C4-2B (cell line): ENCODE data around the gene BPHL.

Source experiments
- ZFX ChIP-seq: fragments of 450-650 bp; IDR thresholded peaks from 2 replicates; pipeline ENCODE4 v1.6.1; 2017
- TF ChIP-seq, protein P1 (sequence below): fragments of 450-650 bp; conservative IDR thresholded peaks from 2 replicates; pipeline ENCODE4 v1.5.1; 2017; ENCODE audit warnings: mild to moderate bottlenecking

DNA sequence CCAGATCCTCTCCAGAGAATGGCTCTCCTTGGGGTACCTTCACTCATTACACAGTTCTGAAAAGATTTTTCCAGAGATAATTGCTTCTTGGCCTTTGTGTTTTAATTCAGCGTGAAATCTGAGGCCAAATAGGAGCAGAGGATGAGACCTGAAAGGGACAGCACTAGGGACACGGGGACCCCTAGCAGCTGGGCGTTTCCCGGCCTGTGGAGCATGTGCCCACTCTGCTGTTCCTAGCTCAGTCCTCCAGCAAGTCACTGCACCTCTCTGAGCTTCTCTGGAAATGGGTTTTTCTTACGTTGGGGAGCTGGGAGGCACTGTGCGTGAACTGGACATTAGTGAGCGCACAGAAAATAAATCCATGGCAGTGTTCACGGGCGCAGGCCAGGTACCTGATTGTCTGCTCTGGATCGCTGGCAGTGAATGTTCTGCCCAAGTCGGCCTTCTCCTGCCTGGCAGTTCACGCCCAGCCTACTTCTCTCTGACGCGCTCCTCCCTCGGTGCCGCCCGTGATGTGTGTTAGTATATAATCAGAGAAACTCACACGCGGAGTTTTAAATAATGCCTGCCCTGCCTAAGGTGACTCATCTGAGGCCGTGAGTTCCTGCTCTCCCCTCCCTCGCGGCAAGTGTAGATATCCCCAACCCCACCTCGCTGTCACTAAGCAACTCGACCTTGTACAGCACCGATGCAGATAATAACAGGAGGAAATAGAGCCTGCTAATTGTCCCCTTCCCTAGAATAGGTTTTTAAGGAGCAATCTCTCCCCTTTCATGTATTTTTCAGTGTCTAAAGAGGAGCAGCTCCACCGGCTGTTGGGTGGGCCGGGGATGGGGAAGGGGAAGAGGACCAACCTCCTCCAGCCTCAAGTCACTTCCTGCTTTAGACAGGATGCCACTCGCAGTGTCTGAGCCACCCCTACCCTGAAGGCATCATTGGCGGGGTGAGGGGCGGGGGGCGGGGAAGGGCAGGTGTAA lies 41.6 kb downstream of the BPHL start:
- TF ChIP-seq, protein P1, sequence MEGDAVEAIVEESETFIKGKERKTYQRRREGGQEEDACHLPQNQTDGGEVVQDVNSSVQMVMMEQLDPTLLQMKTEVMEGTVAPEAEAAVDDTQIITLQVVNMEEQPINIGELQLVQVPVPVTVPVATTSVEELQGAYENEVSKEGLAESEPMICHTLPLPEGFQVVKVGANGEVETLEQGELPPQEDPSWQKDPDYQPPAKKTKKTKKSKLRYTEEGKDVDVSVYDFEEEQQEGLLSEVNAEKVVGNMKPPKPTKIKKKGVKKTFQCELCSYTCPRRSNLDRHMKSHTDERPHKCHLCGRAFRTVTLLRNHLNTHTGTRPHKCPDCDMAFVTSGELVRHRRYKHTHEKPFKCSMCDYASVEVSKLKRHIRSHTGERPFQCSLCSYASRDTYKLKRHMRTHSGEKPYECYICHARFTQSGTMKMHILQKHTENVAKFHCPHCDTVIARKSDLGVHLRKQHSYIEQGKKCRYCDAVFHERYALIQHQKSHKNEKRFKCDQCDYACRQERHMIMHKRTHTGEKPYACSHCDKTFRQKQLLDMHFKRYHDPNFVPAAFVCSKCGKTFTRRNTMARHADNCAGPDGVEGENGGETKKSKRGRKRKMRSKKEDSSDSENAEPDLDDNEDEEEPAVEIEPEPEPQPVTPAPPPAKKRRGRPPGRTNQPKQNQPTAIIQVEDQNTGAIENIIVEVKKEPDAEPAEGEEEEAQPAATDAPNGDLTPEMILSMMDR, result no peak
- TF ChIP-seq ZFX, result no peak
